HL-60 (cell line): ENCODE data around the gene JRKL.

ENCODE experiments used
- POLR2AphosphoS5 ChIP-seq: IDR thresholded peaks from 2 replicates; pipeline ENCODE4 v1.6.1; 2012; ENCODE audit warnings: low read depth
- TF ChIP-seq, protein P1 (sequence below): IDR thresholded peaks from one replicate; pipeline ENCODE4 v1.5.1; 2011; ENCODE audit warnings: low read length, control low read depth, inconsistent platforms; ENCODE audit not compliant: insufficient read depth
- TF ChIP-seq, protein P2 (sequence below): IDR thresholded peaks from 2 replicates; pipeline ENCODE4 v1.6.1; 2012; ENCODE audit warnings: low read depth; ENCODE audit not compliant: insufficient replicate concordance

GRCh38 chr11:96341211-96342013, 48.4 kb upstream of the JRKL start:
- TF ChIP-seq, protein P1, sequence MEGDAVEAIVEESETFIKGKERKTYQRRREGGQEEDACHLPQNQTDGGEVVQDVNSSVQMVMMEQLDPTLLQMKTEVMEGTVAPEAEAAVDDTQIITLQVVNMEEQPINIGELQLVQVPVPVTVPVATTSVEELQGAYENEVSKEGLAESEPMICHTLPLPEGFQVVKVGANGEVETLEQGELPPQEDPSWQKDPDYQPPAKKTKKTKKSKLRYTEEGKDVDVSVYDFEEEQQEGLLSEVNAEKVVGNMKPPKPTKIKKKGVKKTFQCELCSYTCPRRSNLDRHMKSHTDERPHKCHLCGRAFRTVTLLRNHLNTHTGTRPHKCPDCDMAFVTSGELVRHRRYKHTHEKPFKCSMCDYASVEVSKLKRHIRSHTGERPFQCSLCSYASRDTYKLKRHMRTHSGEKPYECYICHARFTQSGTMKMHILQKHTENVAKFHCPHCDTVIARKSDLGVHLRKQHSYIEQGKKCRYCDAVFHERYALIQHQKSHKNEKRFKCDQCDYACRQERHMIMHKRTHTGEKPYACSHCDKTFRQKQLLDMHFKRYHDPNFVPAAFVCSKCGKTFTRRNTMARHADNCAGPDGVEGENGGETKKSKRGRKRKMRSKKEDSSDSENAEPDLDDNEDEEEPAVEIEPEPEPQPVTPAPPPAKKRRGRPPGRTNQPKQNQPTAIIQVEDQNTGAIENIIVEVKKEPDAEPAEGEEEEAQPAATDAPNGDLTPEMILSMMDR, result no peak
- no peak for TF ChIP-seq POLR2AphosphoS5
- TF ChIP-seq, protein P2, sequence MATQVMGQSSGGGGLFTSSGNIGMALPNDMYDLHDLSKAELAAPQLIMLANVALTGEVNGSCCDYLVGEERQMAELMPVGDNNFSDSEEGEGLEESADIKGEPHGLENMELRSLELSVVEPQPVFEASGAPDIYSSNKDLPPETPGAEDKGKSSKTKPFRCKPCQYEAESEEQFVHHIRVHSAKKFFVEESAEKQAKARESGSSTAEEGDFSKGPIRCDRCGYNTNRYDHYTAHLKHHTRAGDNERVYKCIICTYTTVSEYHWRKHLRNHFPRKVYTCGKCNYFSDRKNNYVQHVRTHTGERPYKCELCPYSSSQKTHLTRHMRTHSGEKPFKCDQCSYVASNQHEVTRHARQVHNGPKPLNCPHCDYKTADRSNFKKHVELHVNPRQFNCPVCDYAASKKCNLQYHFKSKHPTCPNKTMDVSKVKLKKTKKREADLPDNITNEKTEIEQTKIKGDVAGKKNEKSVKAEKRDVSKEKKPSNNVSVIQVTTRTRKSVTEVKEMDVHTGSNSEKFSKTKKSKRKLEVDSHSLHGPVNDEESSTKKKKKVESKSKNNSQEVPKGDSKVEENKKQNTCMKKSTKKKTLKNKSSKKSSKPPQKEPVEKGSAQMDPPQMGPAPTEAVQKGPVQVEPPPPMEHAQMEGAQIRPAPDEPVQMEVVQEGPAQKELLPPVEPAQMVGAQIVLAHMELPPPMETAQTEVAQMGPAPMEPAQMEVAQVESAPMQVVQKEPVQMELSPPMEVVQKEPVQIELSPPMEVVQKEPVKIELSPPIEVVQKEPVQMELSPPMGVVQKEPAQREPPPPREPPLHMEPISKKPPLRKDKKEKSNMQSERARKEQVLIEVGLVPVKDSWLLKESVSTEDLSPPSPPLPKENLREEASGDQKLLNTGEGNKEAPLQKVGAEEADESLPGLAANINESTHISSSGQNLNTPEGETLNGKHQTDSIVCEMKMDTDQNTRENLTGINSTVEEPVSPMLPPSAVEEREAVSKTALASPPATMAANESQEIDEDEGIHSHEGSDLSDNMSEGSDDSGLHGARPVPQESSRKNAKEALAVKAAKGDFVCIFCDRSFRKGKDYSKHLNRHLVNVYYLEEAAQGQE, result no peak
